K562 (cell line): ENCODE results near the gene DPP10. TPM values are rescaled to one million over a fixed set of nuclear protein-coding genes. Genes with fewer than 3 reads are reported as not detected.

Source experiments
- ATF3 ChIP-seq, 2 experiments: fragments of 450-650 bp in 1 of 2; sonication (generic) in 1 of 2; formaldehyde crosslinking in 1 of 2; IDR thresholded peaks in 1 of 2; conservative IDR thresholded peaks in 1 of 2; 2 replicates each; pipeline versions ENCODE4 v1.6.1 to v1.8.1; 2016 to 2023; ENCODE audit warnings: mild to moderate bottlenecking in 2 of 2, moderate library complexity in 2 of 2, inconsistent platforms in 1 of 2, missing genetic modification reagents in 1 of 2
- BCL6 ChIP-seq: fragments of 250-450 bp; sonication (Bioruptor Pico); IDR thresholded peaks from 2 replicates; pipeline ENCODE4 v1.4.0; 2020
- HINFP ChIP-seq: fragments of 450-650 bp; conservative IDR thresholded peaks from 2 replicates; pipeline ENCODE4 v1.6.1; 2016; ENCODE audit warnings: missing genetic modification characterization, low read depth, mild to moderate bottlenecking, control low read depth, missing compliant biosample characterization
- HNRNPUL1 ChIP-seq: fragments of 200-400 bp; formaldehyde crosslinking; IDR thresholded peaks from 2 replicates; pipeline ENCODE4 v1.6.1; 2017; ENCODE audit warnings: low read length
- HSF4 ChIP-seq: fragments of 250-450 bp; sonication (Bioruptor Pico); IDR thresholded peaks from 2 replicates; pipeline ENCODE4 v2.1.2; 2022; ENCODE audit warnings: mild to moderate bottlenecking, moderate library complexity, borderline replicate concordance
- MAZ ChIP-seq, 2 experiments: fragments of 450-650 bp in 1 of 2; sonication (generic) in 1 of 2; formaldehyde crosslinking; IDR thresholded peaks in 1 of 2; conservative IDR thresholded peaks in 1 of 2; 2 replicates each; pipeline versions ENCODE4 v1.4.0 to v1.5.0; 2020; ENCODE audit warnings: mild to moderate bottlenecking in 1 of 2, missing genetic modification reagents in 1 of 2
- SMAD2 ChIP-seq: fragments of 150-350 bp; IDR thresholded peaks from 2 replicates; pipeline ENCODE4 v1.6.1; 2014; ENCODE audit warnings: low read depth, mild to moderate bottlenecking, low read length
- ZNF140 ChIP-seq: fragments of 250-450 bp; sonication (Bioruptor Pico); IDR thresholded peaks from 2 replicates; pipeline ENCODE4 v1.8.0; 2021; ENCODE audit warnings: moderate library complexity, mild to moderate bottlenecking, inconsistent platforms
- ZNF280A ChIP-seq: fragments of 450-650 bp; IDR thresholded peaks from 2 replicates; pipeline ENCODE4 v1.6.1; 2018; ENCODE audit warnings: mild to moderate bottlenecking, low read depth; ENCODE audit not compliant: partially characterized antibody
- ZNF511 ChIP-seq: sonication (generic); formaldehyde crosslinking; IDR thresholded peaks from 2 replicates; pipeline ENCODE4 v1.8.0; 2022; ENCODE audit warnings: mild to moderate bottlenecking, missing genetic modification reagents
- polyA plus RNA-seq, 8 experiments: library from polyadenylated mRNA; depleted of rRNA in 4 of 8; stranded (reverse) in 5 of 8; unstranded in 3 of 8; fragments of >200 nt; fragmentation: Nextera tagmentation in 2 of 8; fragmentation: Illumina TruSeq in 1 of 8; extraction: Ambion mirVana in 2 of 8; extraction: Trizol in 1 of 8; gene quantifications; 2 replicates each; pipeline versions ENCODE4 v1.2.1 to v1.2.3, GENCODE V29; 2011 to 2014; ENCODE audit warnings: inconsistent platforms in 1 of 8, missing spikeins in 1 of 8
- total RNA-seq, 7 experiments: library from RNA; depleted of rRNA in 6 of 7; stranded (reverse); fragments of >200 nt in 6 of 7; fragmentation: Illumina TruSeq in 2 of 7; extraction: Trizol in 2 of 7; gene quantifications; 2 replicates each; pipeline versions ENCODE4 v1.2.1 to v1.2.3, GENCODE V29; 2011 to 2021; ENCODE audit warnings: low replicate concordance in 1 of 7

The DPP10 gene
- total and polyA plus RNA-seq, 9 of the 15 experiments (the other 6 are each of a cell fraction or from before 2014, with no cell fraction given): not detected

GRCh38 chr2:115543024-115543423 is 1100.6 kb downstream of the DPP10 start (continued):
- TF ChIP-seq HINFP (tag): no peak
- TF ChIP-seq ZNF511: no peak
- TF ChIP-seq ZNF140: no peak
- no peak for TF ChIP-seq ZNF280A
- no peak for TF ChIP-seq ATF3 (IDR thresholded peaks at IDR 0.05)
- TF ChIP-seq ATF3 (CRISPR knock-in tag; conservative IDR thresholded peaks at IDR 0.05): no peak
- no peak for TF ChIP-seq BCL6
- no peak for TF ChIP-seq MAZ (CRISPR knock-in tag; conservative IDR thresholded peaks at IDR 0.05 in 1 of 2, IDR thresholded peaks at IDR 0.05 in 1 of 2)
- TF ChIP-seq HSF4 (CRISPR knock-in tag): no peak
- TF ChIP-seq SMAD2: no peak
- no peak for TF ChIP-seq HNRNPUL1
